Adrenal gland (tissue), 12 donors: Measurements from ENCODE around the gene SSX2IP. TPM values are rescaled to one million over a fixed set of nuclear protein-coding genes. Genes with fewer than 3 reads are reported as not detected.

Experiments
- DNase-seq, 7 donors: peaks; one replicate each; pipeline ENCODE4 v3.0.0-alpha.2; 2019 to 2020
- H3K27ac ChIP-seq, 5 donors: fragments of 200-600 bp; sonication (generic) in 4 of 5; 1 replicate in 3 of 5; 2 replicates in 2 of 5; pipeline versions ENCODE4 v1.5.1 to v1.8.0; 2016 to 2020; ENCODE audit warnings: mild to moderate bottlenecking in 1 of 5
- H3K27me3 ChIP-seq: fragments of 200-600 bp; 2 replicates; pipeline ENCODE4 v1.8.0; 2021
- H3K36me3 ChIP-seq, 2 donors: fragments of 200-600 bp; replicated peaks in 1 of 2; 1 replicate in 1 of 2; 2 replicates in 1 of 2; pipeline versions ENCODE4 v1.5.1 to v1.8.0; 2018 to 2022
- H3K4me1 ChIP-seq, 2 donors: fragments of 200-600 bp; replicated peaks in 1 of 2; 1 replicate in 1 of 2; 2 replicates in 1 of 2; pipeline versions ENCODE4 v1.5.1 to v1.8.0; 2018 to 2021
- H3K4me3 ChIP-seq, 4 donors: fragments of 200-600 bp; sonication (generic) in 3 of 4; one replicate each; pipeline ENCODE4 v1.5.1; 2016 to 2018
- H3K9me3 ChIP-seq, 3 donors: fragments of 200-600 bp; sonication (generic) in 1 of 3; replicated peaks in 1 of 3; 1 replicate in 2 of 3; 2 replicates in 1 of 3; pipeline versions ENCODE4 v1.5.1 to v1.8.0; 2016 to 2021
- POLR2A ChIP-seq, 2 donors: fragments of 450-650 bp; IDR thresholded peaks; one replicate each; pipeline ENCODE4 v1.6.1; 2017; ENCODE audit warnings: antibody characterized with exemption in 2 of 2, mild to moderate bottlenecking in 2 of 2, moderate library complexity in 1 of 2
- WGBS, 4 donors: extraction: QIAGEN DNeasy Blood & Tissue Kit in 2 of 4; methylation state at CpG; one replicate each; pipeline versions ENCODE4 v1.1.5 to v1.1.7; 2013 to 2017; 5-methylcytosine and 5-hydroxymethylcytosine counted together
- intact Hi-C, 2 donors: fragments of 100-400 bp; cut with DNase I; formaldehyde crosslinking; loops; one replicate each; pipeline versions ENCODE4 v1.14.1 to v1.15.0; 2022 to 2023
- polyA plus RNA-seq, 3 donors: library from polyadenylated mRNA; stranded (reverse); fragments of 200-250 nt in 2 of 3; fragments of 350-450 nt in 1 of 3; fragmentation: Illumina TruSeq in 1 of 3; extraction: RNeasy Lipid Tissue Mini Kit (QIAGEN cat#74804) in 1 of 3; gene quantifications; one replicate each; pipeline ENCODE4 v1.2.3, GENCODE V29; 2013 to 2014
- total RNA-seq, 9 donors: library from RNA; depleted of rRNA in 4 of 9; stranded (reverse); fragments of >200 nt in 4 of 9; fragments of 120-200 nt in 1 of 9; fragmentation: NEBNext Ultra II Directional in 1 of 9; extraction: Animal tissue kit (Norgen Biotek cat#: 25700) in 1 of 9; gene quantifications; one replicate each; pipeline versions ENCODE4 v1.1.0 to v1.2.4, GENCODE V29; 2013 to 2023
- TF ChIP-seq, protein P1 (sequence below), 6 experiments: fragments of 450-650 bp in 4 of 6; fragments of 200-600 bp in 2 of 6; sonication (generic) in 1 of 6; IDR thresholded peaks; 1 replicate in 5 of 6; 2 replicates in 1 of 6; pipeline versions ENCODE4 v1.5.1 to v1.8.0; 2016 to 2021; ENCODE audit warnings: antibody characterized with exemption in 6 of 6, mild to moderate bottlenecking in 2 of 6, moderate library complexity in 1 of 6
- donor health status: healthy with polysubstance abuse.
- donor health status: Bipolar disorder and iron deficiency.
- donor health status: DM: yes; HTN: yes; CAD: no.
- donor health status: DM: no; HTN: no; CAD: no.
- donor health status: DM: no; HTN: no; CAD: no.
- donor health status: DM: yes; HTN: yes; CAD: no.

SSX2IP gene
- total and polyA plus RNA-seq, 12 donors: 1.3 to 10.0 (median 4.1) TPM

DNA sequence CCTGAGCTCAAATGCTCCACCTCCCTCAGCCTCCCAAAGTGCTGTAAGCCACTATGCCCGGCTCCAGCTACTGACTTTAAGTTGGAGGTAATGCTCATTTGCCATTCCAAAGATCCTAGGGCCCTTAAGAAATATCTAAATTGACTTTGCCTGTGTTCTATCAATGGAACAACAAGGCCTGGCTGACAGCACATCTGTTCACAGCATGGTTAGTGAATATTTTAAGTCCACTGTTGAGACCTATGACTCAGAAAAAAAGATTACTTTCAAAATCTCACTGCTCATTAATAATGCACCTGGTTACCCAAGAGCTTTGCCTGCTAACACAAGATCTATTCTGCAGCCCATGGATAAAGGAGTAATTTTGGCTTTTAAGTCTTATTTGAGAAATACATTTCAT lies 3.5 kb upstream of the SSX2IP start:
- Histone ChIP-seq H3K36me3 (no peaks in the 10 kb centered on the region), H3K9me3 (no peaks in the 10 kb centered on the region), H3K4me1 (peaks cover 0 to 11% of the 10 kb centered on the region in 2 donors), H3K27ac (no peak overlapping the region), H3K27me3 (no peaks in the 10 kb centered on the region), H3K4me3 (no peak overlapping the region)
- WGBS, 4 donors: 91 to 100% (median 95%) methylated on average over 1 of the region's 1 CpG
- no peak for DNase-seq
- intact Hi-C loops: no loop called here
- TF ChIP-seq POLR2A (IDR thresholded peaks at IDR 0.05): no peak
- TF ChIP-seq, protein P1, sequence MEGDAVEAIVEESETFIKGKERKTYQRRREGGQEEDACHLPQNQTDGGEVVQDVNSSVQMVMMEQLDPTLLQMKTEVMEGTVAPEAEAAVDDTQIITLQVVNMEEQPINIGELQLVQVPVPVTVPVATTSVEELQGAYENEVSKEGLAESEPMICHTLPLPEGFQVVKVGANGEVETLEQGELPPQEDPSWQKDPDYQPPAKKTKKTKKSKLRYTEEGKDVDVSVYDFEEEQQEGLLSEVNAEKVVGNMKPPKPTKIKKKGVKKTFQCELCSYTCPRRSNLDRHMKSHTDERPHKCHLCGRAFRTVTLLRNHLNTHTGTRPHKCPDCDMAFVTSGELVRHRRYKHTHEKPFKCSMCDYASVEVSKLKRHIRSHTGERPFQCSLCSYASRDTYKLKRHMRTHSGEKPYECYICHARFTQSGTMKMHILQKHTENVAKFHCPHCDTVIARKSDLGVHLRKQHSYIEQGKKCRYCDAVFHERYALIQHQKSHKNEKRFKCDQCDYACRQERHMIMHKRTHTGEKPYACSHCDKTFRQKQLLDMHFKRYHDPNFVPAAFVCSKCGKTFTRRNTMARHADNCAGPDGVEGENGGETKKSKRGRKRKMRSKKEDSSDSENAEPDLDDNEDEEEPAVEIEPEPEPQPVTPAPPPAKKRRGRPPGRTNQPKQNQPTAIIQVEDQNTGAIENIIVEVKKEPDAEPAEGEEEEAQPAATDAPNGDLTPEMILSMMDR (IDR thresholded peaks at IDR 0.05): no peak

DNA sequence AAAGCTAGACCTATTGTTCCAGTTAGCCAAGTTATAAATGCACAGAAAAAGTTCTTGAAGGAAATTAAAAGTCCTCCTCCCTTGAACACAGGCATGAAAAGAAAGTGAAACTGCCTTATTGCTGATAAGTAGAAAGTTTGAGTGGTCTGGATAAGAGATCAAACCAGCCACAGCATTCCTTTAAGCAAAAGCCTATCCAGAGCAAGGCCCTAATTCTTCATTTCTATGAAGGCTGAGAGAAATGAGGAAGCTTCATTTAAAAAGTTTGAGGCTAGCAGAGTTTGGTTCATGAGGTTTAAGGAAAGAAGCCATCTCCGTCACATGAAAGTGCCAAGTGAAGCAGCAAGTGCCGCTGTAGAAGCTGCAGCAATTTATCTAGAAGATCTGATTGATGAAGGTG lies 2.7 kb upstream of the SSX2IP start:
- Histone ChIP-seq H3K27me3 (no peaks in the 10 kb centered on the region), H3K4me3 (no peak overlapping the region), H3K36me3 (no peaks in the 10 kb centered on the region), H3K27ac (no peak overlapping the region), H3K9me3 (no peaks in the 10 kb centered on the region), H3K4me1 (peaks cover 0 to 6% of the 10 kb centered on the region in 2 donors)
- 70 to 78% (median 74%) methylated on average over 2 of the region's 2 CpGs for WGBS, 4 donors
- no peak for DNase-seq
- intact Hi-C loops: no loop called here
- no peak for TF ChIP-seq POLR2A (IDR thresholded peaks at IDR 0.05)
- TF ChIP-seq, protein P1 (IDR thresholded peaks at IDR 0.05): no peak

DNA sequence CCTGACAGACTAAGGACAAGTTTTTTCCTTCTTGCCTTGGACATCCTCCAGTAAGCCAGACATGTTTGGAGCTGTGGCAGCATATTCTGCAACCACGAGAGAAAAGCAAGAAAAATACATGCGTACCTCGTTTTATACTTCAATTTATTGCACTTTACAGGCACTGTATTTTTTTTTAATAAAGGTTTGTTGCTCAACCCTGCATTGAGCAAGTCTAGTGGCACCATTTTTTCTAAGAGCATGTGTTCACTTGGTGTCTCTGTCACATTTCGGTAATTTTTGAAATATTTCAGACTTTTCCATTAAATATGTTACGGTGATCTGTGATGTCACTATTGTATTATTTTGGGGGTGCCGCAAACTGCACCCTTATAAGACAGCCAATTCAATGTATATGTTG lies 2.1 kb upstream of the SSX2IP start:
- Histone ChIP-seq H3K4me1 (peaks cover 0 to 6% of the 10 kb centered on the region in 2 donors), H3K9me3 (no peaks in the 10 kb centered on the region), H3K27me3 (no peaks in the 10 kb centered on the region), H3K27ac (no peak overlapping the region), H3K36me3 (no peaks in the 10 kb centered on the region), H3K4me3 (no peak overlapping the region)
- DNase-seq: no peak
- WGBS, 4 donors: 79 to 93% (median 88%) methylated on average over 6 of the region's 6 CpGs
- TF ChIP-seq, protein P1 (IDR thresholded peaks at IDR 0.05): no peak
- TF ChIP-seq POLR2A (IDR thresholded peaks at IDR 0.05): no peak
- intact Hi-C loops: no loop called here

DNA sequence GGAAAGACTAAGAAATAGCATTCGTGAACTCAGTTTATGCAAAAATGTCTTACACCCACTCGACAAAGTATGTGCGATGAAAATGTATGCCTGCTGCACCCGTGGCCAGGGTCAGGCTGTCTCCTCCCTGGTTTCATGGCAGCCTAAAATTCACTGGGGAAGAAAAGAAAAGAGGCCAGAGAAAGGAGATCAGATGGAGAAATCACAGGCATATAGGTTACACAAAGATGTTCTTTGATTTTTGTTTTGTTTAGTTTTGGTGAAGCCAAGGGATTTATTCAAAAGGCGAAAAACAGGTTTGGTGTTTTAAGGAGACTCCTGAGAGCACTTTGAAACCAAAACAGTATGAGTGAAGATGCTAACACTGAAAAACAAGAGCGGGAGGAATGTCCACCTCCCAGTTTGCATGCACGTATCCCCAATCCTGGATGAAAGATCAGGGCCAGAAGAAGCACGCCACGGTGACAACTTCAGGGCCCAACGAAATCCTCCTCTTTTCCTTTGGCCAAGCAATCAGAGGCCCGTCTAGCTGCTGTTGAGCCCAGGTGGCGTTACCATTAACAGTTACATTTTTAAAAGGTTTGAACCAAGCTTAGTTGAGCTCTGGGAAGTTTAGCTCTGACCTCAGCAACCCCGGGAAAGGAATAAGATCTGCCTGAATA lies 992 bp upstream of the SSX2IP start:
- no peaks in the 10 kb centered on the region for H3K9me3 ChIP-seq
- peak overlapping the region in 2 of 5 donors; percentile 77 to 88 for H3K27ac ChIP-seq
- H3K36me3 ChIP-seq: no peaks in the 10 kb centered on the region
- H3K27me3 ChIP-seq: no peaks in the 10 kb centered on the region
- WGBS, 4 donors: 52 to 56% (median 54%) methylated on average over 13 of the region's 13 CpGs
- intact Hi-C loops: no loop called here
- peaks cover 0 to 6% of the 10 kb centered on the region in 2 donors for H3K4me1 ChIP-seq
- TF ChIP-seq, protein P1 (IDR thresholded peaks at IDR 0.05): no peak
- TF ChIP-seq POLR2A (IDR thresholded peaks at IDR 0.05): no peak
- DNase-seq: no peak
- H3K4me3 ChIP-seq: peak overlapping the region in 3 of 4 donors; percentile 3 to 94 (median 84)
